Esophagus muscularis mucosa (tissue), 4 donors: ENCODE results near the gene ZNF69. TPM values are rescaled to one million over a fixed set of nuclear protein-coding genes. Genes with fewer than 3 reads are reported as not detected.
"Not testable (repeated sequence)": the region's sequence is repeated elsewhere in the genome, so short reads cannot be mapped to it uniquely, and the experiment has no call there.

Experiments
- DNase-seq: peaks from one replicate; pipeline ENCODE4 v3.0.0-alpha.2; 2017; ENCODE audit errors: extremely low spot score
- H3K27ac ChIP-seq, 4 donors: fragments of 200-600 bp; sonication (generic); replicated peaks in 1 of 4; 1 replicate in 3 of 4; 2 replicates in 1 of 4; pipeline ENCODE4 v1.5.1; 2016 to 2019; ENCODE audit warnings: mild to moderate bottlenecking in 1 of 4
- H3K27me3 ChIP-seq, 4 donors: fragments of 200-600 bp; sonication (generic); one replicate each; pipeline versions ENCODE4 v1.5.1 to v1.6.0; 2016 to 2019
- H3K36me3 ChIP-seq, 4 donors: fragments of 200-600 bp; sonication (generic); one replicate each; pipeline ENCODE4 v1.5.1; 2016 to 2019
- H3K4me1 ChIP-seq, 4 donors: fragments of 200-600 bp; sonication (generic); one replicate each; pipeline ENCODE4 v1.5.1; 2016 to 2019
- H3K4me3 ChIP-seq, 4 donors: fragments of 200-600 bp; sonication (generic); 1 replicate in 2 of 4; 2 replicates in 2 of 4; pipeline ENCODE4 v1.5.1; 2016 to 2019; ENCODE audit warnings: mild to moderate bottlenecking in 4 of 4, moderate library complexity in 1 of 4
- H3K9me3 ChIP-seq, 4 donors: fragments of 200-600 bp; sonication (generic); 1 replicate in 3 of 4; 2 replicates in 1 of 4; pipeline ENCODE4 v1.5.1; 2016 to 2019
- EP300 ChIP-seq: sonication (generic); formaldehyde crosslinking; IDR thresholded peaks from one replicate; pipeline ENCODE4 v1.6.1; 2017; ENCODE audit warnings: antibody characterized with exemption
- POLR2A ChIP-seq: fragments of 450-650 bp; IDR thresholded peaks from one replicate; pipeline ENCODE4 v1.6.1; 2017; ENCODE audit warnings: antibody characterized with exemption, moderate library complexity, mild to moderate bottlenecking, low read depth
- POLR2AphosphoS5 ChIP-seq, 2 donors: sonication (generic); formaldehyde crosslinking; IDR thresholded peaks; one replicate each; pipeline ENCODE4 v1.6.1; 2017; ENCODE audit warnings: antibody characterized with exemption in 2 of 2
- WGBS: methylation state at CpG from one replicate; pipeline ENCODE4 v1.1.5; 2018; 5-methylcytosine and 5-hydroxymethylcytosine counted together
- intact Hi-C: fragments of 100-400 bp; cut with DNase I; formaldehyde crosslinking; loops from one replicate; pipeline ENCODE4 v1.15.1; 2023
- total RNA-seq, 4 donors: library from RNA; depleted of rRNA; stranded (reverse); fragments of >200 nt; gene quantifications; one replicate each; pipeline versions ENCODE4 v1.1.0 to v1.2.1, GENCODE V29; 2016
- TF ChIP-seq, protein P1 (sequence below), 3 experiments: fragments of 200-600 bp in 2 of 3; fragments of 450-650 bp in 1 of 3; sonication (generic) in 2 of 3; IDR thresholded peaks; one replicate each; pipeline ENCODE4 v1.5.1; 2017 to 2019; ENCODE audit warnings: antibody characterized with exemption in 3 of 3, mild to moderate bottlenecking in 2 of 3, moderate library complexity in 1 of 3

Gene ZNF69
- total RNA-seq, 4 donors from 2014 or later: 3.8 to 8.2 (median 6.9) TPM

DNA sequence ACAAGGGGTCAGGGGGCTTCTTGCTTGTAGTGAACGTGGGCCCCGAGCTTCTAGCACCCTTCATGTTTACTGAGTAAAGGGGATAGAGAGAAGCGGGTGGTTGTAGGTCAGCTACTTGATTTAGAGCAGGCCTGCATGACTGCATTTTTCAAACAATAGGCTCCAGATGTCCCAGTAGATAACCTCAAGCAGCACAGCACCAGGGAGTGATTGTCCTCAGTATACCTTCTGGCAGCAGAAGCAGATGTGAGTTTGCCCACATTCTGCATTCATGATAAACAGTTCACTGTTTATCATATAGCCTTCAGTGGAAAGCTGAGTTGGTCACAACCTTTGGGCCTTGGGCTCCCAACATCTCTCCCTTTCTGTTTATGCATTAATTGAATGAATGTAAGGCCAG lies 34.2 kb upstream of the ZNF69 start:
- intact Hi-C loops: no loop called here
- Histone ChIP-seq H3K27me3 (no peaks in the 10 kb centered on the region), H3K9me3 (no peaks in the 10 kb centered on the region), H3K4me1 (peaks cover 12 to 19% (median 17%) of the 10 kb centered on the region in 4 donors), H3K4me3 (no peak overlapping the region), H3K27ac (no peak overlapping the region), H3K36me3 (peaks cover 0 to 20% (median 0%) of the 10 kb centered on the region in 4 donors)
- DNase-seq: no peak
- TF ChIP-seq POLR2A: no peak
- TF ChIP-seq EP300: no peak
- no peak for TF ChIP-seq POLR2AphosphoS5 (IDR thresholded peaks at IDR 0.05)
- TF ChIP-seq, protein P1, sequence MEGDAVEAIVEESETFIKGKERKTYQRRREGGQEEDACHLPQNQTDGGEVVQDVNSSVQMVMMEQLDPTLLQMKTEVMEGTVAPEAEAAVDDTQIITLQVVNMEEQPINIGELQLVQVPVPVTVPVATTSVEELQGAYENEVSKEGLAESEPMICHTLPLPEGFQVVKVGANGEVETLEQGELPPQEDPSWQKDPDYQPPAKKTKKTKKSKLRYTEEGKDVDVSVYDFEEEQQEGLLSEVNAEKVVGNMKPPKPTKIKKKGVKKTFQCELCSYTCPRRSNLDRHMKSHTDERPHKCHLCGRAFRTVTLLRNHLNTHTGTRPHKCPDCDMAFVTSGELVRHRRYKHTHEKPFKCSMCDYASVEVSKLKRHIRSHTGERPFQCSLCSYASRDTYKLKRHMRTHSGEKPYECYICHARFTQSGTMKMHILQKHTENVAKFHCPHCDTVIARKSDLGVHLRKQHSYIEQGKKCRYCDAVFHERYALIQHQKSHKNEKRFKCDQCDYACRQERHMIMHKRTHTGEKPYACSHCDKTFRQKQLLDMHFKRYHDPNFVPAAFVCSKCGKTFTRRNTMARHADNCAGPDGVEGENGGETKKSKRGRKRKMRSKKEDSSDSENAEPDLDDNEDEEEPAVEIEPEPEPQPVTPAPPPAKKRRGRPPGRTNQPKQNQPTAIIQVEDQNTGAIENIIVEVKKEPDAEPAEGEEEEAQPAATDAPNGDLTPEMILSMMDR (IDR thresholded peaks at IDR 0.05): no peak
- whole genome bisulfite sequencing: 75% methylated on average over 3 of the region's 3 CpGs

DNA sequence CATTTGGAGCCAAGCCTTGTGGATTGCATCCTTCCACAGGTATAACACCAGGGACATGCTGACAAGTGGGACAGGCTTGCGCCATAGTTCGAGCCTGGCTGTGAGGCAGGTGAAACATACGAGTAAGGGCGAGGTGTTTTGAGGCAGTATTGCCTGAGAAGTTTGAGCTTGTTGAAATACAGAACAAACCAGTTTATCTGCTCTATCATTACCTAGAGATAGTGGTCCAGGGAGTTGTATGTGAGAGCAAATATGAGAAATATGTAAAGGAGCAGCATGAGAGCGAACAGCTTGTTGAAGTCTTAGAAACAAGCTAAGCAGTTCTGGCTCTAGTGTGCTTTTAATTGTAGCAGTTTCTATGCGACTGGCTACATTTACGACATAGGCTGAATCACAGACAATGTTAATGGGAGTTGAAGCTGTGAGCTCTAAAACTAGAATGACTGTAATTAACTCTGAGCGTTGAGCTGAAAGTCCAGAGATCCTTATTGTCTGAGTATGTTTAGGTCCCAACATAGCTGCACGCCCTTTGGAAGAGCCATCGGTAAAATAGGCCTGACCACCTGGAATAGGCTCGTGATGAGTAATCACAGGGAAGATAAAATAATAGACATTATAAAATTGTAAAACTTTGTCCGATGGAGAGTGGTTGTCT lies 30.9 kb upstream of the ZNF69 start:
- intact Hi-C loops: no loop called here
- Histone ChIP-seq H3K4me3 (no peak overlapping the region), H3K9me3 (peaks cover 0 to 10% (median 1%) of the 10 kb centered on the region in 4 donors), H3K27ac (no peak overlapping the region), H3K36me3 (peaks cover 0 to 27% (median 0%) of the 10 kb centered on the region in 4 donors), H3K4me1 (no peaks in the 10 kb centered on the region), H3K27me3 (no peaks in the 10 kb centered on the region)
- no peak for DNase-seq
- 96% methylated on average over 12 of the region's 12 CpGs for WGBS
- TF ChIP-seq POLR2AphosphoS5 (IDR thresholded peaks at IDR 0.05): no peak
- no peak for TF ChIP-seq EP300
- no peak for TF ChIP-seq POLR2A
- TF ChIP-seq, protein P1 (IDR thresholded peaks at IDR 0.05): no peak

DNA sequence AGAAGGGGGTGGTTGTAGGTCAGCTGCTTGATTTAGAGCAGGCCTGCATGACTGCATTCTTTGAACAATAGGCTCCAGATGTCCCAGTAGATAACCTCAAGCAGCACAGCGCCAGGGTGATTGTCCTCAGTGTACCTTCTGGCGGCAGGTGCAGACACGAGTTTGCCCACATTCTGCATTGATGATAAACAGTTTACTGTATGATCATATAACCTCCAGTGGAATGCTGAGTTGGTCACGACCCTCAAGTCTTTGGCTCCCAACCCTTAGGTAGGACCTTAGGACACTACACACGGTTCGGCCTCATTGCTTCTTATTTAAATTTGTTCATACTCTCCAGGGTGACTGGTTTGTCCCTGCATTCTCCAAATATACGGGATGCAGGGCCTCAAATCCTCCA lies 26.9 kb upstream of the ZNF69 start:
- H3K9me3 ChIP-seq: peaks cover 0 to 23% (median 11%) of the 10 kb centered on the region in 4 donors
- H3K4me3 ChIP-seq: no peak overlapping the region
- H3K36me3 ChIP-seq: peaks cover 0 to 19% (median 0%) of the 10 kb centered on the region in 4 donors
- intact Hi-C loops: no loop called here
- no peak for TF ChIP-seq EP300
- TF ChIP-seq, protein P1 (IDR thresholded peaks at IDR 0.05): no peak
- no peak for TF ChIP-seq POLR2A
- no peak for TF ChIP-seq POLR2AphosphoS5 (IDR thresholded peaks at IDR 0.05)
- H3K4me1 ChIP-seq: no peaks in the 10 kb centered on the region
- H3K27me3 ChIP-seq: no peaks in the 10 kb centered on the region
- no peak for DNase-seq
- H3K27ac ChIP-seq: no peak overlapping the region
- 97% methylated on average over 7 of the region's 7 CpGs for WGBS

DNA sequence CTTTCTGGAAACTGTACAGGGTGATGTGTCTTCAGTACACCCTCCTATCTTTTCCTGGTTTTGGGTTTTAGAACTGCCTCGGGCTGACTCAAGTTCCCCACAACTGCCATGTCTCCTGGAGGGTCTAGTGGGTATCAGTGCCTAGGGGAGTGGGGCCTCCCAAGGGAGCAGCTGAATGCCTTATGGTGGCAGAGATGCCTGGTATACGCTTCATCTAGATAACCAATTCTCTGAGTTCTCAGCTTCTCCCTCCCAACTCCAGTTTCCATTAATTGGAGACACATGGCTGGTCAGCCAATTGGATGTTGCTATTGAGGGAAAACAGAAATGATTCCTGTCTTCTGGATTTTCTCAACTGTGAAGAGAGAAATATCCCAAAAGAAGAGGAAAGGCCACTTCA lies 26.3 kb upstream of the ZNF69 start:
- TF ChIP-seq EP300: no peak
- TF ChIP-seq, protein P1 (IDR thresholded peaks at IDR 0.05): no peak
- TF ChIP-seq POLR2A: no peak
- no peak for TF ChIP-seq POLR2AphosphoS5 (IDR thresholded peaks at IDR 0.05)
- DNase-seq: no peak
- 85% methylated on average over 2 of the region's 2 CpGs for WGBS
- Histone ChIP-seq H3K27ac (no peak overlapping the region), H3K4me1 (no peaks in the 10 kb centered on the region), H3K27me3 (no peaks in the 10 kb centered on the region), H3K36me3 (peaks cover under 1 to 22% (median 4%) of the 10 kb centered on the region in 4 donors), H3K9me3 (peaks cover 0 to 23% (median 14%) of the 10 kb centered on the region in 4 donors), H3K4me3 (no peak overlapping the region)
- intact Hi-C loops: no loop called here

DNA sequence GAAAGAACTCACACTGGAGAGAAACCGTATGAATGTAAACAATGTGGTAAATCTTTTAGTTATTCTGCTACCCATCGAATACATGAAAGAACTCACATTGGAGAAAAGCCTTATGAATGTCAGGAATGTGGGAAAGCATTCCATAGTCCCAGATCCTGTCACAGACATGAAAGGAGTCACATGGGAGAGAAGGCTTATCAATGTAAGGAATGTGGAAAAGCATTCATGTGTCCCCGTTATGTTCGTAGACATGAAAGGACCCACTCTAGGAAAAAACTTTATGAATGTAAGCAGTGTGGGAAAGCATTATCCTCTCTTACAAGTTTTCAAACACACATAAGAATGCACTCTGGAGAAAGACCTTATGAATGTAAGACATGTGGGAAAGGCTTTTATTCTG lies 19.8 kb upstream of the ZNF69 start:
- H3K4me3 ChIP-seq, DNase-seq, H3K27me3 ChIP-seq, H3K27ac ChIP-seq, intact Hi-C loops, H3K4me1 ChIP-seq: not testable (repeated sequence)
- Histone ChIP-seq H3K9me3 (peaks cover 8 to 64% (median 44%) of the 10 kb centered on the region in 4 donors), H3K36me3 (peaks cover 27 to 45% (median 33%) of the 10 kb centered on the region in 4 donors)
- WGBS: 92% methylated on average over 4 of the region's 4 CpGs
